GM21723 (cell line): ENCODE data around the gene ENTHD1.
"Not testable (repeated sequence)": the region's sequence is repeated elsewhere in the genome, so short reads cannot be mapped to it uniquely, and the experiment has no call there.

Source experiments
- ATAC-seq: cut with Tn5 transposase; IDR thresholded peaks from one replicate; pipeline ENCODE4 v1.9.1; 2021; ENCODE audit warnings: mild to moderate bottlenecking, moderate library complexity; ENCODE audit not compliant: unreplicated experiment

Gene ENTHD1

DNA sequence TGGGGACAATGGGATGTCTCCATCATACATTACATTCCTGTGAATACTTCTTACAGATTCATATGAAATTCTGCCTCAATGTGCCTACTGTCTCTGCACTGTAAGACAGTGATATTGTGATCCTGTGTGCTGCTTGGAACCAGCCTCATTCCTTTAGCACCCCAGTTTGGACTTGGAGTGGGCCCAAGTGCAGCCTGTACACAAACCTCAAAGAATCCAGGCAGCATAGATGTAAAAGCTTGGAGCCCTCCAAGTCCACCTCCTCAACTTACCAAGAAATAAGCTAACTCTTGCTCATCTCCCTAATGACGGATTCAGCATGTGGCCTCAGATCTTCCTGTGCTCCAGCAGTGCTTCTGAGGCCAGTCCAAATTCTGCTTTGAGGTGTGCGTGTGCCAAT, 31.7 kb upstream of the ENTHD1 start:
- no peak for ATAC-seq

DNA sequence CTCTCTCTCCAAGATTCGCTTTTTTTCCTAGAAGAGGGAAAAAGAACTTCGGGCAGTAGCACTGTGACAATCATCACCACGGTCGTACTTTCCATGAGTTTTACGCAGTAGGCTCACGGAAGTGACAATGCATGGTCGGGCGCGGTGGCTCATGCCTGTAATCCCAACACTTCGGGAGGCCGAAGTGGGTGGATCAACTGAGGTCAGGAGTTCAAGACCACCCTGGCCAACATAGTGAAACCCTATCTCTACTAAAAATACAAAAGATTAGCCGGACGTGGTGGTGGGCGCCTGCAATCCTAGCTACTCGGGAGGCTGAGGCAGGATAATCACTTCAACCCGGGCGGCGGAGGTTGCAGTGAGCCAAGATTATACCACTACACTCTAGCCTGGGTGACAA, 30.7 kb upstream of the ENTHD1 start:
- ATAC-seq = no peak

DNA sequence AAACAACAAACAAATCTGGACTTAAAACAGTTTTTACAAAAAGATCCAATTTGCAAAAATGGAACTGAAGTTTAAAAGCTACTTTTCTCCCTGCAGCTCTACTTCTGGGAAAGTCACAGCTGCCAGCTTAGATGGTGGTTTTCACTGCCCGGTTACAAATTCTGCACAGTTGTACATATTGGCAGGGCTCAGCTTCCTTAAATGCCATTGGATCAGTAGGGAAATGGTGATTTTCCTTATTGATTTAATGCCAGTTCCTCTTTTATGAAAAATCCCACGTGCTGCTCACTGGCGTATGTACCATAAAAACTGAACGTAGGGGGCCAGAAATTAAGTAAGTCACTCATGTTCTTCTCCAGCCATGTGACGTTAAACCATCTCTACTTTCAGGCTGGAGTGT, 30.1 kb upstream of the ENTHD1 start:
- ATAC-seq = no peak

DNA sequence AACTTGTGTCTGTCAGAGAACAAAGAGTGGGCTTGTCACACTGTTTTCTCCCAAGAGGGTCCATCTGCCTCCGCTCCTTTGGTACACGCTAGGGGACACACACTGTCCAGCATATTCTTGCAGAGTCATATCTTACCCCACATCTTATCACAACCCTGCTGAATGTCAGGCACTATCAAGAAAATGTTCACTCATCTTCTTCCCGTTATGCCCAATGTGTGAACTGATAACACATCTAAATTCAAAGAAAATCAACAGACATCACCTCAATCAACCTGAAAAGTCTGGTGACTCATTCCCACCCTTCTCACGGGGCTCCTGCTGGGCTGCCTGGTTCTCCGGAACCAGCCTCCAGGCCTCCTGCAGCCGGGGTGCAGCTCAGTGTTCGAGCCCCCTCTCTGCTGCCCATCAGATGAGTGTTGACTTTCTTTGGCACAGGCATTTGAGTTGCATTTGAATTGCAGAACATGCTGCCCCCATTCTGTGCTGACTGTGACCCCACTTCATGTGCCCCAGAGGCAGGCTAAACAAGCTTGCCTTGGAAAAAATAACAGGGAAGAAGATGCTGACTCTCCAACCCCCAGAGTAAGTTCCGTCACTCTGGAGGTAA, 26.7 kb upstream of the ENTHD1 start:
- no peak for ATAC-seq

DNA sequence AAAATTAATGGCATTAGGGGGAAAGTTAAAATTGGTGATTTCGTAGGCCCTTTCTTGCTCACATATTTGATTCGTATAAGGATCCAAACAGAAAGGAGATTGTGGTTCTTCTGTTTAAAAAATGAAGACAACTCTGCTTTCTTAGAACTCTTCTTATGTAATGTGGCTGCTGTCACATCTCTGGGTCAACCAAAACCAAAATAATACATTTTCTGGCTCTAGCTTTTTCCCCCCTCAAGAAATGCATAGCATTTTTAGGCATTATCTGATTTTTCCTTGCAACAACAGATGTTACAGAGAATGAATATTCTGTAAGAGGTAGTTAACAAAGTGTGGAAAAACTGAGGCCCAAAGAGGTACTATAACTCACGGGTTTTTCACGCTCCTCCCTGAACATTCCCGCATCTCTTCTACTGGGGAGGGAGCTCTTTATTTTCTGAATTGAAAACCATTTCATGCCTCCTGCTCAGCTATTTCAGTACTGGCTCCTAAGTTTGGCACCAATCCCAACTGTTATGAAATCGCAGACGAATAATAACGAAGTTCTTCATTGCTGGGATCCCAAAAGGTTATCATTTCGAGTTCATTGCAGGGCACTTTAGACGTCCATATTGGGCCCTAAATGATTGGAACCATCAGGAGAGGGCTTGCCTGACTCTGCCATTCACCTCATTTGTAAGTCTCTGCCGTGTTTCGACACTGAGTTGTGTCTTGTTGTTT, 24.4 kb upstream of the ENTHD1 start:
- ATAC-seq = no peak

DNA sequence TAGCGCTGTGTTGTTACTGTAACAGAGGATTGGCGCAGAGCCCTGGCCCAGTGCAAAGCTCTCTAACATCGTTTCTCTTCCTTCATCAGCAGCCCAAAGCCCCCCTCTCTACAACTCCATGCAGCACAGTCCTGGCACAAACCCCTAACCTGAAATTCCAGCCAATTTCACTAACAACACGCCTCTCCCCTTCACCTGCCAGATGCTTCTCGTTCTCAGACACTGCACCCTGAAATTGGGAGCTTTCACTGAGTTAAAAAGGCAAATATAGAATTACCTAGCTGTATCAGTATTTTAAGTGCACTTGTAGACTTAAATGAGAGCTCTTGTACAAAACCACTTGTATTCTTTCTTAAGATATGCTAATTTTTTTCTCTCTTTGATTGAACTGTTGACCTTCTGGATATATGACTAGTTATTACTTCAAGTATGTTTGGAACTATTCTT, 23.7 kb upstream of the ENTHD1 start:
- ATAC-seq = no peak

DNA sequence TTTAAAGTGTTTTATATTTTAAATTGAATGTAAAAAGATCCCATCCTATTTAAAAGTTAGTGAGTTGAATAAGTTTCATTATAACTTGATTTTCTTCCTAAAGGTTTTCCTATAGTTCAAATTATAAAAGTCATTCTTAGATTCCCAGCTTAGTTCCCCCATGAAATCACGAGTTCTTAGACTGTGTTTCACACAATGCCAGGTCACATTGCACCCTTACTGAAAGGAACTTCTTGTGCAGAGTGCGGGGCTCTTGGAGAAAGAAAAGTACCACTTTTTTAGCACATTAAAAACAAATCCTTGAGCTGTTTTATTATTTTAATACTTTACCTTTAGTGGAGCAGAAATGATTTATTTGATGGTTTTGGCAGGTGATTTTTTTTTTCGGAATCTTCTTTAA, 22.9 kb upstream of the ENTHD1 start:
- no peak for ATAC-seq

DNA sequence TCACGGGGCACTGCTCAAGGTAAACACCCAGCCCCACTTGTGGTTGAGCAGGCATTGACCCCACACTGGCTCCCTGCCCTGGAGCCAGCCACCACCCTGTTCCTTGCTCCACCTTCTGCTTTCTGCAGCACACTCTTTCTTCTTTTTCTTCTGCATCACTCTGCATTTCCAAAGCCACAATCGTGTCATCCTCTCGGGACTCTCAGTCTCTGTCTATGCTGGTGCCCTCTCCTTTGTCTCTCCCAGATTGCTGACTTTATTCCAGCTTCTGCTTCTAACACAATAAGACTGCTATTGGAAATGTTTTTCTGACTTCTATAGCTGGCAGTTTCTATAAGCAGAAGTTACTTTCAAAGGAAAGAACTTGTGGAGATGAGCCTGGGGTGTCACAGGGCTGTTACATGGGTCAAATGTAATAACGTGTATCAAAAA, 21.8 kb upstream of the ENTHD1 start:
- no peak for ATAC-seq

DNA sequence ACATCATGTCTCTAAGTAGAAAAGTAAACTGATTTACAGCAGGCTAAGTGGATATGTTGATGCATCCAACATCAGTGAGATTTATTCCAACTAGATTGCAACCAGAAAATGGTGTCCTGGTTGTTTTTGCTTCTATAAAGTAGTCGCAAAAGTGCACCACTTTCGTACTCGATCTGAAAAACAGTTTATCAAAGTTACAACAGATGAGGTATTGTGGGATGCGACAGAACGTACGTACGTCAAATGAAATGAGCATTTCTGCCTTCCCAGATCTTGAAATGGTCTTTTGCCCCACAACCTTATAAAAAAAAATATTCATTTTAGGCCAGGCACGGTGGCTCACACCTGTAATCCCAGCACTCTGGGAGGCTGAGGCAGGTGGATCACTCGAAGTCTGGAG, 21.0 kb upstream of the ENTHD1 start:
- no peak for ATAC-seq

DNA sequence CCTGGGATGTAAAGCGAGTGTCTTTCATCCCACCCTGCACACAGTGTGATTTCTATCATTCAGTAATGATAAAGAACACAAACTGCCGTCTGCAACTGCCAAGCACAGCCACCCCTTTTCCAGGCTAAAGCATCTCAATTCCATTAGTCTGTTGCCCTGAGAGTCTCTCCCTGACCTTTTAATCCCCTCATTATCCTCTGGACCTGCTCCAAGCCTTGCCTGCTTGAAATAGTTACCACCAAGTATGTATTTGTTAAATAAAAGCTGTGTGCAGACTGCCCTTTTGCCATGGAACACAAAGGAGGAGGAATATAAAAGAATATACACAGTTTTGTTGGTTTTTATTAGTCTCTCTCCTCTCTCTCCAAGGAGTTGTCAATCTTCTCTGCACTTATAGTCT, 20.3 kb upstream of the ENTHD1 start:
- no peak for ATAC-seq

DNA sequence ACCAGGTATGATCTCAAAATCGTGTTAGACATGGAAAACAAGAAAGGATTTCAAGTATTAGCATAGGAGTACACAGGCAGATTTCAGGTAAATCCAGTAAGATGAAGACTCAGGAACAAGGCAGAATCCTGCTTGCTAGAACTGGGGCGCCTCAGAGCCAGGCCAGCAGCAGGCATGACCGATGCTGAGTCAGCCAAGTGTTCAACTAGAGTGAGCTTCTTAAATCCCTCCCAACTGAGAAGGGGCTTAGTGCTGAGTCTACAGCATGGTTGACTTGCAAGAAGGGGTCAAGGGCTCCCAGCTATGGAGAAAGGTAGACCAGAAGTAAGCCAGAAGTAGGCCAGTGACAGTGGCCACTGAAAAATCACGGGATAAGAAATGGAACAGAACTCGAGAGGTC, 19.8 kb upstream of the ENTHD1 start:
- no peak for ATAC-seq

DNA sequence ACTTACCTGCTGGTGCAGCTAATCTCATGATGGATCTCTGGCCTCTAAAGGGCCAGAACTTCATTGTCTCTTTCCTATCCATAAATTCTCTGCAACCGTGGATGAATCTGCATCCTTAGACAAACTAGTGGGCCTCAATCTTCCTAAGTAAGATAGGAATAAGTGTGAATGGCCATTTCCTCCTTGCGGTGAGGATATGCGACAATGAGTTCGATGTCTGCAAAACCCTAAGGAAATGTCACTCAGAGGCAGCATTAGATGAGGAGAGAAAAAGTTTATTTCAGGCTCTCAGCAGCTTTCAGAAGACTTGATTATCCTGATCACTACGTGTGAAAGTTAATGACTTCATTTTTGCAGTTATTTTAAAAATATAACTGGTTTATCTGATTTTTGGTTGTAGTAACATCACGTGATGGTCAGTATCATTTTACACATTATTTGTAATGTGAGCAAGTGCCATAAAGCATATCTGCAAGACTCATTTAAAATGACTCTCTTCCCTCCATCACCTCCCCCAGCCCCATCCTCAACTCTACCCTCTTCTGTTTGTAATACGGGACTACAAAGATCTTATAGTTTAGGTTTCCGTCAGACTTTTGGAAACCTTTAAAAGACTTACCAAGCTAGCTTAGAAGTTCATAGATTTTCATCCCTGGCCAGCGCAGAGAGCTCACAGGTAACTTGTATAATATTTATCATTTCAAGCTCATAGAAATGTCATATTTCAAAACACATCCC, 17.5 kb upstream of the ENTHD1 start:
- no peak for ATAC-seq

DNA sequence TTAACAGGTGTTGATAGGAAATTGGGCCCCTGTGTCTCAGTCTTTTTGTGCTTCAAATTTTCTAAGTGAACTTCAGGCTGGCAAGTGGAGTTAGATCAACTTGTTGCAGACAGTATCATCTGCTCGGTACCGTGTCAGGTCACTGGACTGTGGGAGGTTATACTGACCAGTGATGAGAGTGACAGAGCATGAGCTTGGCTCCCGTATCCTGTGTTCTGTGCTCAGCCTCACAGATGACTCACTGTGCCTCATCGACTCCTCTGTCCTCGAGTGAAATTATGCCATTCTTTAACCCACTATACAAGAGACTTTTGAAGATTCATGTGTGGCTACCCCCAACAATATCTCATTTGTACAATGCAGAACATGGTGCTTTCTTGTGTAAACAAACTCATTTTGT, 15.2 kb upstream of the ENTHD1 start:
- no peak for ATAC-seq

DNA sequence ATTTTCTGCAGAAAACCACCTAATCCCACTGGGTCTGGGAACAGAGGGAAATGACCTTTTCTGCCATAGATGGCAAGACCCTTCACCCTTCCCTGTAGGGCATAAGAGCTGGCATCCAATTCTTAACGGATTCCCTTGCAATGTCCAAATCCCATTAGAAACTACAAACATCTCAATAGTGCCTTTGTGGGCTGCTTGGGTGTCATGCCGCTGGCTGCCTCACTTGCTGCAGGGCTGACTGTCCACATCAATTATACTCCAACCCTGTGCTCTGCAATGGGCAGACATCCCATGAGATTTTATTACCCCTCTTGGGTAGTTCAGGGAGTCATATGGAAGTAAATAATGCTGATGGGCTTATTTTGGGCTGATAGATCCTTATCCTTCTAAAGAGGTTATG, 14.6 kb upstream of the ENTHD1 start:
- ATAC-seq = no peak

DNA sequence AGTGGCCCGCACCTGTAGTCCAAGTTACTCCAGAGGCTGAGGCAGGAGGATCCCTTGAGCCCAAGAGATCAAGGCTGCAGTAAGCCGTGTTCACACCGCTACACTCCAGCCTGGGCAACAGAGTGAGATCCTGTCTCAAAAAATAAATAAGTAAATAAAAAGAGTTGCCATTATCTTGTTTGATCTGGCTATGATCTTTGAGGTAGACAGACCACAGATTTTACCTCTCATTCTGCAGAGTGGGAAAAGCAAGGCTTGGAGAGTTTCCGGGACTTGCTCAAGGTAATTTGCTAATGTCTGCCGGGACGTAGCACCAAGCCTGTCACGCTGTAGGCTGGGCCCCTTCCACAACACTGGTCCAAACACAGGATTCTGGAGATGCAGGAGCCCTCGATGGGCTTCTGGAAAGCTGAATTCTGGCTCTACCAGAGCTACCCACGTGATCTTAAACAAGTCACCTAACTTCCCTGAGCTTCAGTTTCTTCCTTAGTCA, 14.1 kb upstream of the ENTHD1 start:
- ATAC-seq = no peak

DNA sequence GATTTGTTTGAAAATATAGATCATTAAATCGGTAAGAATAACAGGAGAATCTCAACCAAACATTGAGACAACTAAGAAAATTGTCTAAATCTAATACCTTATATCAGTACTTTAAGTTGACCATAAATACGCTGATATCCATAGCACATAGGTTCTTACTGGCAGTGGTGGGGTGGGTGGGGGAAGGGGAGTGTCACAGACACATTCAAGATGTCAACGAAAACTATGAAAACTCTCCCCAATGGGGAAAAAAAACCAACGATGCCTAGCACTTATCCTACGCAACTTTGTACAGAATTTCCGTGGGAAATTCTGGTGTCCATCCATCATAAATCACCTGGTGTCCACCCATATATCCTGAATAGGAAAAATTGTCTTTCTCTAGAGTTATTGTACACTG, 13.5 kb upstream of the ENTHD1 start:
- no peak for ATAC-seq

DNA sequence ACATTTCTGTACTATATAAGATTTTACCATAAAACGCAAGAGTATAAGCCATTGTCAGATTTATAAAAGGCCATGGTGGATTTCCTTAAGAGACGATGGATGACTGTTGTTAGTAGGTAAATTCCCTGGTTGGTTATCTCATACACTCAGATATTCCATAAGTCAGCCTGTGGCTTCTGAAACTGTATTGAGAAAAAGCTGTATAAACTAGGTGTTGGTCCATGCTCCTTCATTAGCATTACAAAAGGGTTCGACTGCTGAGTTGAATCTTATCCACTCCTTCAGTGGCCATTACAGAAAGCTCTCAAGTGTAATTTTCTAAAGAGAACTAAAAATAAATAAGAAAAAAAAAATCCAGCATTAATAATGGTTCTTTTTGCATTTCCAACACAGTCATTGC, 12.6 kb upstream of the ENTHD1 start:
- ATAC-seq = no peak

DNA sequence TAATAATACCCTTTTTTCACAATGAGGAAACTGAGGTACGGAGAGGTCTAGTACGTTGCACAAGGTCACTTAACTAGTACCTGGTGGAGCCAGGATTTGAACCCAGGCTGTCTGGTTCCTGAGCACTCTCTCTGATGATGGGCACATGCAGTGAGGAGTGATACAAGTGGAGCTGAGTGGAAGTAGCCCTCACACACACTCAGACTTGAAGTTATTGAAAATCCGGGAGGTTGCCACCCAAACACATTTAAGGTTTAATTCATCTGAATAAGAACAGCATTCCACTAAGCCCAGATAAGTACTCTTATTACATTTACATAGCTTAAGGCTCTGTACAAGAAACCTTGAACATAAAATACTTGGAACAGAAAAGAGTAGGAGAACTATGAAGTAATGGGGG, 12.1 kb upstream of the ENTHD1 start:
- ATAC-seq = no peak

DNA sequence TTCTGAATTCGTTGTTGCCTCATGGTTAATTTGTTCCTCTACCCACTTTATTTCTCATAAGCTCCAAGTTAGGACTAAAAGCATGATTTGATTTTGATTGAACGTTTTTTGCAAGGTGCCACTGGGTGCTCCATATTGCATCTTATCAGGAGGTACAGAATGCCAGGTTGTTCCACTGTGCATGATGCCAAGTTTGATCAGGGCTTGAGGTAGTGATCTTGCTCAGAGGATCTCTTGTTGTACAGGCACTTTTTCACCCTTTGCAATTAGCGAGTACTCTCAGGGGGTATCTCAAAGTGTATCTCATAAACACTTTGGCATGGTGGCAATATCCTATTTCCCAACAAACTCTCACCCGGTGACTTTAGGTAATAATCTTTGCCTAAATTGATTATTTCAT, 11.3 kb upstream of the ENTHD1 start:
- ATAC-seq = no peak

DNA sequence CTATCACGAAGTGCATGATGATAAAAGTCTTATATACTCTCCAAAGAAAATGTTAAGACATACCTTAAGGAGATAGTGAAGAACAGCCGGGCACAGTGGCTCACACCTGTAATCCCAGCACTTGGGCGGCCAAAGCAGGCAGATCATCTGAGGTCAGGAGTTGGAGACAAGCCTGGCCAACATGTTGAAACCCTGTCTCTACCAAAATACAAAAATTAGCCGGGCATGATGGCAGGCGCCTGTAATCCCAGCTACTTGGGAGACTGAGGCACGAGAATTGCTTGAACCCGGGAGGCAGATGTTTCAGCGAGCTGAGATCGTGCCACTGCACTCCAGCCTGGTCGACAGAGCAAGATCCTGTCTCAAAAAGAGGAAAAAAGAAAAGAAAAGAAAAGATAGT, 10.5 kb upstream of the ENTHD1 start:
- not testable (repeated sequence) for ATAC-seq

DNA sequence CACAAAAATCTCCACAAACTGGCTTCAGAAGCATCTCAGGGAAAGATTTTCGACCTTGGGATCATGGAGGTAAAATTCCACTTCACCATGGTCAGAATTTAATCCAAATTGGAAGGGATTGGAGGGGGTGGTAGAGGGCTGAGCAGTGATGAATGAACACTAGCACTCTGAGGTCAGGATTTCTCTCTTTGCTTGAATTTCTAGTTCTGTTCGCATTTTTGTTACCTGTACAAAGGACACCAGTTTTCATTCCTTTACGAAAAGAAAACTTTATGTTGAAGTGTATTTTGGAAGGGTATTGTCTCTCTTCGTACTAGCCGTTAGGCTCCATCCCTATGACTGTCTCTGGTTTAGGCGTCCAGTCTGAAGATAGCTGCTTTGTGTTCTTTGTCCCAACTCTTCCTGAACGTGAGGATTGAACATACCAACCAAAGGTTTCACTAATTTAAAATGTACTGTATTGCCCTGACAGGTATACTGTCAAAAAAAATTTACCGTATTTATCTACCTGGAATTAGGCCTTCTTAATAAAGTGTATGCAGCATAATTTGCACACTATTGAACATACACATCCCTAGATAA, 8.1 kb upstream of the ENTHD1 start:
- no peak for ATAC-seq
